Keratinocyte (primary cell): ENCODE results near the gene NAIF1. TPM values are rescaled to one million over a fixed set of nuclear protein-coding genes. Genes with fewer than 3 reads are reported as not detected.

Source experiments
- DNase-seq: peaks from one replicate; pipeline ENCODE4 v3.0.0-alpha.2; 2011; ENCODE audit warnings: low read depth, missing footprints, low spot score
- FAIRE-seq: peaks from 2 replicates; lab custom pipeline; 2011; peaks lifted over from hg19 to GRCh38; lab: Jason Lieb, UNC
- H2AFZ ChIP-seq: 2 replicates; pipeline ENCODE4 v1.6.0; 2012; ENCODE audit warnings: low read length, control low read depth, inconsistent platforms; ENCODE audit not compliant: control insufficient read depth
- H3K27ac ChIP-seq: 2 replicates; pipeline ENCODE4 v1.5.1; 2011; ENCODE audit warnings: low read length; ENCODE audit not compliant: control insufficient read depth, insufficient read depth
- H3K27me3 ChIP-seq: 3 replicates; pipeline ENCODE4 v1.6.0; 2011; ENCODE audit warnings: low read length; ENCODE audit not compliant: control insufficient read depth, insufficient read depth; ENCODE audit errors: extremely low read depth
- H3K36me3 ChIP-seq, 2 experiments: 2 replicates in 1 of 2; 3 replicates in 1 of 2; pipeline ENCODE4 v1.5.1; 2011; ENCODE audit warnings: low read length in 2 of 2, mild to moderate bottlenecking in 1 of 2; ENCODE audit not compliant: control insufficient read depth in 2 of 2, insufficient read depth in 2 of 2; ENCODE audit errors: extremely low read depth in 1 of 2
- H3K4me1 ChIP-seq: 3 replicates; pipeline ENCODE4 v1.5.1; 2011; ENCODE audit warnings: low read length; ENCODE audit not compliant: control insufficient read depth, insufficient read depth; ENCODE audit errors: extremely low read depth
- H3K4me2 ChIP-seq: 3 replicates; pipeline ENCODE4 v1.6.0; 2011; ENCODE audit warnings: low read depth, low read length; ENCODE audit not compliant: control insufficient read depth, insufficient read depth; ENCODE audit errors: extremely low read depth
- H3K4me3 ChIP-seq, 3 experiments: fragments of 200-600 bp in 1 of 3; sonication (generic) in 1 of 3; 2 replicates in 2 of 3; 3 replicates in 1 of 3; pipeline ENCODE4 v1.5.1; 2011 to 2016; ENCODE audit warnings: low read length in 3 of 3, mild to moderate bottlenecking in 3 of 3, control low read depth in 2 of 3, inconsistent platforms in 1 of 3, low read depth in 1 of 3, mixed read lengths in 1 of 3, mixed run types in 1 of 3, moderate library complexity in 1 of 3; ENCODE audit not compliant: control insufficient read depth in 2 of 3, insufficient read depth in 2 of 3; ENCODE audit errors: extremely low read depth in 1 of 3
- H3K79me2 ChIP-seq: 2 replicates; pipeline ENCODE4 v1.6.0; 2012; ENCODE audit warnings: low read length; ENCODE audit not compliant: control insufficient read depth, insufficient read depth
- H3K9ac ChIP-seq: 3 replicates; pipeline ENCODE4 v1.6.0; 2011; ENCODE audit warnings: low read length; ENCODE audit not compliant: control insufficient read depth, insufficient read depth; ENCODE audit errors: extremely low read depth
- H3K9me1 ChIP-seq: 3 replicates; pipeline ENCODE4 v1.6.0; 2011; ENCODE audit warnings: low read length; ENCODE audit not compliant: control insufficient read depth, insufficient read depth; ENCODE audit errors: extremely low read depth
- H3K9me3 ChIP-seq: 2 replicates; pipeline ENCODE4 v1.5.1; 2012; ENCODE audit warnings: low read depth, low read length; ENCODE audit not compliant: control insufficient read depth
- H4K20me1 ChIP-seq: 3 replicates; pipeline ENCODE4 v1.6.0; 2011; ENCODE audit warnings: low read length; ENCODE audit not compliant: control insufficient read depth, insufficient read depth; ENCODE audit errors: extremely low read depth
- CTCF ChIP-seq, 3 experiments: IDR thresholded peaks in 1 of 3; conservative IDR thresholded peaks in 1 of 3; optimal IDR thresholded peaks in 1 of 3; 2 replicates in 2 of 3; 3 replicates in 1 of 3; pipeline versions ENCODE3 to v1.5.1; 2011; ENCODE audit warnings: low read length in 3 of 3, mild to moderate bottlenecking in 3 of 3, moderate library complexity in 2 of 3, control low read depth in 1 of 3, inconsistent platforms in 1 of 3; ENCODE audit not compliant: insufficient read depth in 2 of 3; ENCODE audit errors: extremely low read depth in 1 of 3
- EZH2 ChIP-seq: IDR thresholded peaks from one replicate; pipeline ENCODE4 v1.6.1; 2012; ENCODE audit warnings: inconsistent platforms, mild to moderate bottlenecking, low read length, moderate library complexity
- dilution Hi-C: fragments of 300-500 bp; cut with MboI; formaldehyde crosslinking; loops from one replicate; pipeline ENCODE4 v1.7.0; 2020; ENCODE audit warnings: low sequenced_read_pairs; ENCODE audit not compliant: extremely low pct_ligation_motif_present
- polyA plus RNA-seq, 5 experiments: library from polyadenylated mRNA; depleted of rRNA in 3 of 5; stranded (reverse) in 3 of 5; stranded (forward) in 1 of 5; unstranded in 1 of 5; fragments of >200 nt; gene quantifications; 1 replicate in 1 of 5; 2 replicates in 3 of 5; 3 replicates in 1 of 5; pipeline versions ENCODE4 v1.2.1 to v1.2.3, GENCODE V29; 2011 to 2012; ENCODE audit warnings: missing spikeins in 2 of 5, low read depth in 1 of 5, low replicate concordance in 1 of 5

The NAIF1 gene
- polyA plus RNA-seq, 1 donor (not counting 4 experiments of a cell fraction or from before 2014, with no cell fraction given) = 6.3 TPM

GRCh38 chr9:128084746-128085145, 17.6 kb upstream of the NAIF1 start:
- FAIRE-seq = no peak
- Histone ChIP-seq H3K79me2 (no peaks in the 10 kb centered on the region), H2AFZ (no peak overlapping the region), H3K27me3 (no peaks in the 10 kb centered on the region), H3K4me2 (no peak overlapping the region), H3K9ac (no peak overlapping the region), H3K27ac (no peak overlapping the region), H3K4me1 (peaks cover 10% of the 10 kb centered on the region), H3K4me3 (no peak overlapping the region), H3K9me3 (no peaks in the 10 kb centered on the region), H3K36me3 (no peaks in the 10 kb centered on the region), H4K20me1 (no peaks in the 10 kb centered on the region), H3K9me1 (no peaks in the 10 kb centered on the region)
- dilution Hi-C loops = no loop called here
- DNase-seq = no peak
- TF ChIP-seq CTCF (optimal IDR thresholded peaks at IDR 0.05 in 1 of 3, IDR thresholded peaks at IDR 0.05 in 1 of 3, conservative IDR thresholded peaks at IDR 0.05 in 1 of 3; ENCODE audit: extremely low read depth in 1 of 3, insufficient read depth in 2 of 3, low read length in 3 of 3) = no peak
- no peak for TF ChIP-seq EZH2

GRCh38 chr9:128082151-128082550, 15.0 kb upstream of the NAIF1 start:
- peaks cover 5% of the 10 kb centered on the region for H4K20me1 ChIP-seq
- peaks cover 0 to 6% of the 10 kb centered on the region in 2 experiments for H3K36me3 ChIP-seq
- peak overlapping the region; percentile 41 for H3K9ac ChIP-seq
- peak overlapping the region in 1 of 3 experiments; percentile 54 for H3K4me3 ChIP-seq
- peak overlapping the region; percentile 5 for H2AFZ ChIP-seq
- no peak for TF ChIP-seq EZH2
- TF ChIP-seq CTCF (optimal IDR thresholded peaks at IDR 0.05 in 1 of 3, IDR thresholded peaks at IDR 0.05 in 1 of 3, conservative IDR thresholded peaks at IDR 0.05 in 1 of 3; ENCODE audit: extremely low read depth in 1 of 3, insufficient read depth in 2 of 3, low read length in 3 of 3) = no peak
- no peaks in the 10 kb centered on the region for H3K9me3 ChIP-seq
- dilution Hi-C loops = no loop called here
- H3K27ac ChIP-seq = peak overlapping the region; percentile 36
- H3K4me1 ChIP-seq = peaks cover 26% of the 10 kb centered on the region
- H3K9me1 ChIP-seq = no peaks in the 10 kb centered on the region
- H3K27me3 ChIP-seq = no peaks in the 10 kb centered on the region
- peaks cover 3% of the 10 kb centered on the region for H3K79me2 ChIP-seq
- FAIRE-seq = peak; percentile 51
- no peak for DNase-seq
- H3K4me2 ChIP-seq = peak overlapping the region; percentile 71
